Keratinocyte (primary cell): Measurements from ENCODE around the gene TMEM217. TPM values are rescaled to one million over a fixed set of nuclear protein-coding genes. Genes with fewer than 3 reads are reported as not detected.

Source experiments
- DNase-seq: peaks from one replicate; pipeline ENCODE4 v3.0.0-alpha.2; 2011; ENCODE audit warnings: low read depth, missing footprints, low spot score
- FAIRE-seq: peaks from 2 replicates; lab custom pipeline; 2011; peaks lifted over from hg19 to GRCh38; lab: Jason Lieb, UNC
- H2AFZ ChIP-seq: 2 replicates; pipeline ENCODE4 v1.6.0; 2012; ENCODE audit warnings: low read length, control low read depth, inconsistent platforms; ENCODE audit not compliant: control insufficient read depth
- H3K27ac ChIP-seq: 2 replicates; pipeline ENCODE4 v1.5.1; 2011; ENCODE audit warnings: low read length; ENCODE audit not compliant: control insufficient read depth, insufficient read depth
- H3K27me3 ChIP-seq: 3 replicates; pipeline ENCODE4 v1.6.0; 2011; ENCODE audit warnings: low read length; ENCODE audit not compliant: control insufficient read depth, insufficient read depth; ENCODE audit errors: extremely low read depth
- H3K36me3 ChIP-seq, 2 experiments: 2 replicates in 1 of 2; 3 replicates in 1 of 2; pipeline ENCODE4 v1.5.1; 2011; ENCODE audit warnings: low read length in 2 of 2, mild to moderate bottlenecking in 1 of 2; ENCODE audit not compliant: control insufficient read depth in 2 of 2, insufficient read depth in 2 of 2; ENCODE audit errors: extremely low read depth in 1 of 2
- H3K4me1 ChIP-seq: 3 replicates; pipeline ENCODE4 v1.5.1; 2011; ENCODE audit warnings: low read length; ENCODE audit not compliant: control insufficient read depth, insufficient read depth; ENCODE audit errors: extremely low read depth
- H3K4me2 ChIP-seq: 3 replicates; pipeline ENCODE4 v1.6.0; 2011; ENCODE audit warnings: low read depth, low read length; ENCODE audit not compliant: control insufficient read depth, insufficient read depth; ENCODE audit errors: extremely low read depth
- H3K4me3 ChIP-seq, 3 experiments: fragments of 200-600 bp in 1 of 3; sonication (generic) in 1 of 3; 2 replicates in 2 of 3; 3 replicates in 1 of 3; pipeline ENCODE4 v1.5.1; 2011 to 2016; ENCODE audit warnings: low read length in 3 of 3, mild to moderate bottlenecking in 3 of 3, control low read depth in 2 of 3, inconsistent platforms in 1 of 3, low read depth in 1 of 3, mixed read lengths in 1 of 3, mixed run types in 1 of 3, moderate library complexity in 1 of 3; ENCODE audit not compliant: control insufficient read depth in 2 of 3, insufficient read depth in 2 of 3; ENCODE audit errors: extremely low read depth in 1 of 3
- H3K79me2 ChIP-seq: 2 replicates; pipeline ENCODE4 v1.6.0; 2012; ENCODE audit warnings: low read length; ENCODE audit not compliant: control insufficient read depth, insufficient read depth
- H3K9ac ChIP-seq: 3 replicates; pipeline ENCODE4 v1.6.0; 2011; ENCODE audit warnings: low read length; ENCODE audit not compliant: control insufficient read depth, insufficient read depth; ENCODE audit errors: extremely low read depth
- H3K9me1 ChIP-seq: 3 replicates; pipeline ENCODE4 v1.6.0; 2011; ENCODE audit warnings: low read length; ENCODE audit not compliant: control insufficient read depth, insufficient read depth; ENCODE audit errors: extremely low read depth
- H3K9me3 ChIP-seq: 2 replicates; pipeline ENCODE4 v1.5.1; 2012; ENCODE audit warnings: low read depth, low read length; ENCODE audit not compliant: control insufficient read depth
- H4K20me1 ChIP-seq: 3 replicates; pipeline ENCODE4 v1.6.0; 2011; ENCODE audit warnings: low read length; ENCODE audit not compliant: control insufficient read depth, insufficient read depth; ENCODE audit errors: extremely low read depth
- CTCF ChIP-seq, 3 experiments: IDR thresholded peaks in 1 of 3; conservative IDR thresholded peaks in 1 of 3; optimal IDR thresholded peaks in 1 of 3; 2 replicates in 2 of 3; 3 replicates in 1 of 3; pipeline versions ENCODE3 to v1.5.1; 2011; ENCODE audit warnings: low read length in 3 of 3, mild to moderate bottlenecking in 3 of 3, moderate library complexity in 2 of 3, control low read depth in 1 of 3, inconsistent platforms in 1 of 3; ENCODE audit not compliant: insufficient read depth in 2 of 3; ENCODE audit errors: extremely low read depth in 1 of 3
- EZH2 ChIP-seq: IDR thresholded peaks from one replicate; pipeline ENCODE4 v1.6.1; 2012; ENCODE audit warnings: inconsistent platforms, mild to moderate bottlenecking, low read length, moderate library complexity
- dilution Hi-C: fragments of 300-500 bp; cut with MboI; formaldehyde crosslinking; loops from one replicate; pipeline ENCODE4 v1.7.0; 2020; ENCODE audit warnings: low sequenced_read_pairs; ENCODE audit not compliant: extremely low pct_ligation_motif_present
- polyA plus RNA-seq, 5 experiments: library from polyadenylated mRNA; depleted of rRNA in 3 of 5; stranded (reverse) in 3 of 5; stranded (forward) in 1 of 5; unstranded in 1 of 5; fragments of >200 nt; gene quantifications; 1 replicate in 1 of 5; 2 replicates in 3 of 5; 3 replicates in 1 of 5; pipeline versions ENCODE4 v1.2.1 to v1.2.3, GENCODE V29; 2011 to 2012; ENCODE audit warnings: missing spikeins in 2 of 5, low read depth in 1 of 5, low replicate concordance in 1 of 5

The TMEM217 gene
- polyA plus RNA-seq, 1 donor (not counting 4 experiments of a cell fraction or from before 2014, with no cell fraction given), result 0.80 TPM

GRCh38 chr6:37169496-37170272, 88.3 kb downstream of the TMEM217 start, which contains the start of gene PIM1:
Gene PIM1, plus strand, starts transcription at chr6:37170152. Its CDS starts 424 bp downstream, at chr6:37170576.
- Histone ChIP-seq H3K27ac (peak within 1 kb of the TSS; percentile 71), H2AFZ (peak within 1 kb of the TSS; percentile 85), H3K4me2 (peak within 1 kb of the TSS; percentile 94), H3K9me1 (no peaks in the 10 kb centered on the region), H3K36me3 (peaks cover 6 to 12% of the 10 kb centered on the region in 2 experiments), H4K20me1 (no peaks in the 10 kb centered on the region), H3K4me3 (peak within 1 kb of the TSS; percentile 75 to 86 (median 82)), H3K27me3 (no peaks in the 10 kb centered on the region), H3K79me2 (peaks cover 12% of the 10 kb centered on the region), H3K4me1 (peaks cover 15% of the 10 kb centered on the region), H3K9ac (peak within 1 kb of the TSS; percentile 82), H3K9me3 (no peaks in the 10 kb centered on the region)
- dilution Hi-C loops, result no loop called here
- DNase-seq, result peak; percentile 63
- no peak for TF ChIP-seq EZH2
- no peak for TF ChIP-seq CTCF (optimal IDR thresholded peaks at IDR 0.05 in 1 of 3, IDR thresholded peaks at IDR 0.05 in 1 of 3, conservative IDR thresholded peaks at IDR 0.05 in 1 of 3; ENCODE audit: extremely low read depth in 1 of 3, insufficient read depth in 2 of 3, low read length in 3 of 3)
- FAIRE-seq, result no peak

- TF ChIP-seq EZH2 (no peak), CTCF (optimal IDR thresholded peaks at IDR 0.05 in 1 of 3, IDR thresholded peaks at IDR 0.05 in 1 of 3, conservative IDR thresholded peaks at IDR 0.05 in 1 of 3; ENCODE audit: extremely low read depth in 1 of 3, insufficient read depth in 2 of 3, low read length in 3 of 3) (no peak)
- Histone ChIP-seq H3K36me3 (peaks cover 6 to 7% of the 10 kb centered on the region in 2 experiments), H3K9ac (peak overlapping the region; percentile 82), H3K4me1 (peaks cover 15% of the 10 kb centered on the region), H3K4me3 (peak overlapping the region; percentile 51 to 70 (median 67)), H3K27me3 (no peaks in the 10 kb centered on the region), H3K27ac (peak overlapping the region; percentile 71), H3K79me2 (peaks cover 12% of the 10 kb centered on the region), H4K20me1 (no peaks in the 10 kb centered on the region), H3K9me3 (no peaks in the 10 kb centered on the region), H2AFZ (peak overlapping the region; percentile 85), H3K9me1 (no peaks in the 10 kb centered on the region), H3K4me2 (peak overlapping the region; percentile 85)
- DNase-seq, result no peak
- dilution Hi-C loops, result no loop called here
- peak; percentile 17 for FAIRE-seq
Measured at GRCh38 chr6:37168811-37169495, 89.0 kb downstream of the TMEM217 start.
